HS-5 (cell line): ENCODE measurements around the gene IGF2R.
"Not testable (repeated sequence)": the region's sequence is repeated elsewhere in the genome, so short reads cannot be mapped to it uniquely, and the experiment has no call there.

ENCODE experiments used
- DNase-seq: peaks from one replicate; pipeline ENCODE4 v3.0.0-alpha.2; 2012; ENCODE audit warnings: low read depth

IGF2R gene

GRCh38 chr6:159998538-159998937 is 29.7 kb downstream of the IGF2R start:
- DNase-seq = no peak

GRCh38 chr6:159999240-159999671 is 30.4 kb downstream of the IGF2R start:
- no peak for DNase-seq

DNA sequence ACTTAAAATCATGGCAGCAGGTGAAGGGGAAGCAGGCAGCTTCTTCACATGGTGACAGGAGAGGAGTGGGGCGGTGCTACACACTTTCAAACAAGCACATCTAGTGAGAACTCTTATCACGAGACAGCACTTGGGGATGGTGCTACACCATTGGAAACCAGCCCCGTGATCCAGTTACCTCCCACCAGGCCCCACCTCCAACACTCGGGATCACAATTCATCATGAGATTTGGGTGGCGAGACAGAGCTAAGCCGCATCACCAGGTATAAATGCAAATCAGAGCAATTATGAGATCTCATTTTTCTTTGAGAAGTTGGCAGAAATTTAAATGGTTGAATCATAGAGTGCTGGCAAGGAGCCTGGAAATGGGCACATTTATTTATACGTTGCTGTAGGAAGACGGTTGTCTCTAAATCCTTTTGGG is 31.4 kb downstream of the IGF2R start:
- no peak for DNase-seq

DNA sequence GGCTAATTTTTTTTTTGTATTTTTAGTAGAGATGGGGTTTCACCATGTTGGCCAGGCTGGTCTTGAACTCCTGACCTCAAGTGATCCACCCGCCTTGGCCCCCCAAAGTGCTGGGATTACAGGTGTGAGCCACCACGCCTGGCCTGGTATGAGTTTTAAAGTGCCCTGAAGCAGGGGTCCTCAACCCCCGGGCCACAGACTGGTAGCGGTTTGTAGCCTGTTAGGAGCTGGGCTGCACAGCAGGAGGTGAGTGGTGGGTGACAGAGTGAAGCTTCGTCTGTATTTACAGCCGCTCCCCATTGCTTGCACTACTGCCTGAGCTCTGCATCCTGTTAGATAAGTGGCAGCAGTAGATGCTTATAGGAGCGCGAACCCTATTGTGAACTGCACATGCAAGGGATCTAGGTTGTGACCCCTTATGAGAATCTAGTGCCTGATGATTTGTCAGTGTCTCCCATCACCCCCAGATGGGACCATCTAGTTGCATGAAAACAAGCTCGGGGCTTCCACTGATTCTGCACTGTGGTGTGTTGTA is 32.1 kb downstream of the IGF2R start:
- not testable (repeated sequence) for DNase-seq

- no peak for DNase-seq
Measured at GRCh38 chr6:160002882-160003281, 34.0 kb downstream of the IGF2R start.

GRCh38 chr6:160004018-160004417 is 35.1 kb downstream of the IGF2R start:
- no peak for DNase-seq

GRCh38 chr6:160004419-160005175 is 35.7 kb downstream of the IGF2R start:
- no peak for DNase-seq

GRCh38 chr6:160005211-160005610 is 36.3 kb downstream of the IGF2R start:
- no peak for DNase-seq

GRCh38 chr6:160005861-160006540 is 37.1 kb downstream of the IGF2R start:
- no peak for DNase-seq

GRCh38 chr6:160007145-160007544 is 38.3 kb downstream of the IGF2R start:
- no peak for DNase-seq

- DNase-seq = no peak
Measured at GRCh38 chr6:160007611-160008010, 38.7 kb downstream of the IGF2R start.

DNA sequence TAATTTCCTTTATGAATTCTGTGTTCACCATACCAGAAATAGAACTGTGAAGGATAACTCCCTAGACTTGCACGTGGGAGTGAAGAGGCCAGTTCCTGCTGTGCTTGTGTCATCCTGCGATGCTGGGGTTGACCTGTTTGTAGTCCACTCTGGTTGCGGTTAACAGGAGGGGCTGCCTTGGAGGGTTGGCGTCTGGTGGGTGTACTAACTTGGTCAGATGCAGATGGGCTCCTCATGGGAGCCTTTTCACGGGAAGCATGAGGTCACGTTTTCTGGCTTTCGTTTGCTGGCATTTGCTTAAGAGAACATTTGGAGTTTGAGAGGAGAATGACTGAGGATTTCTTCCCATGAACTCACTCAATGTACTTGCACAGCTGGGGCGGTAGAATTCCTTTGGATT is 41.2 kb downstream of the IGF2R start:
- DNase-seq = no peak

GRCh38 chr6:160013987-160014868 is 45.3 kb downstream of the IGF2R start:
- DNase-seq = no peak

DNA sequence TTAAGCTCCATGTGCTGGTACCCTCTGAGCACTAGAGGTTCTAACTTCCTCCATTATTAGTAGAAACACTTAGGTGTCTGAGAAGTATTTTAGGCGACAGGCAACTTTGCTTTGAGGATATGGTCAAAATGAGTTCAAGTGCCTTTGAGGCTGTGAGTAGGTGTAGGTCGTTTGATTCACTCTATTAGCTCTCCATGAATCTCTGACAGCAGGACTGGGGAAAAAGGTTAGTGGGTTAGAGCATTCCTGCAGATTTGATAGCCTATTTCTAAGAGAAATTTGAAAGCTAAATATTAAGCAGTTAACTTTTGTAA is 45.9 kb downstream of the IGF2R start:
- no peak for DNase-seq

DNA sequence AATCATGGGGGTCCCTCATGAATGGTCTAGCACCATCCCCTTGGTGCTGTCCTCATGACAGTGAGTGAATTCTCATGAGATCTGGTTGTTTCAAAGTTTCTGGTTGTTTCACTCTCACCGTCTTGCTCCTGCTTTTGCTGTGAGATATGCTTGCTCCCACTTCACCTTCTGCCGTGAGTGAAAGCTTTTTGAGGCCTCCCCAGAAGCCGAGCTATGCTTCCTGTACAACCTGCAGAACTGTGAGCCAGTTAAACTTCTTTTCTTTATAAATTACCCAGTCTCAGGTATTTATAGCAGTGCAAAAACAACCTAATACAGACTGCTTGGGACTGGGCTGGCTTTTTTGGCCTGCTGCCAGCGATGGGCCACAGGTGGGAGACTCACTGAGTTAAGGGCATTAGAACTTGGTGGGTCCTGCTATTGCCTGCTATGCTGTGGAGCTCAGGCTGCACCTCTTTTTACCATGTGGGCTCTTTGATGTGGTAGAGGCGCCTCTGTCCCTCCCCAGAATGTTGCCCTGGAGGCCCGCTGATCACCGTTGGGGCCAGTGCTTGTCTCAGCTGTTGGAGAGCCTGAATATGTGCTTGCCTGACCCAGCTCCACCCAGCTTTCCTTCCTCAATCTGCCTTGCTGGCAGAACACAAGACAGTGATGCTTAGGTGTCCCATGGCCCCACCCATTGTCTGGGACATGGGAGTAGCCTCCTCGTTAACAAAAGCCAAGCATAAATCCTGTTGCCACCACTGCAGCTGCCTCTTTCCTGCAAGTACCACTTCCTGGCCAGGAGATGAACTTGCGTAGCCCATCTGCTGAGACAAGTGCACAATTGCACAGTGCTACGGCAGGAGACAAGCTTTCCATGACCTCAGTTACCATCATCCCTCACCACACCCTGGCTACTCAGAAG is 47.1 kb downstream of the IGF2R start:
- no peak for DNase-seq

DNA sequence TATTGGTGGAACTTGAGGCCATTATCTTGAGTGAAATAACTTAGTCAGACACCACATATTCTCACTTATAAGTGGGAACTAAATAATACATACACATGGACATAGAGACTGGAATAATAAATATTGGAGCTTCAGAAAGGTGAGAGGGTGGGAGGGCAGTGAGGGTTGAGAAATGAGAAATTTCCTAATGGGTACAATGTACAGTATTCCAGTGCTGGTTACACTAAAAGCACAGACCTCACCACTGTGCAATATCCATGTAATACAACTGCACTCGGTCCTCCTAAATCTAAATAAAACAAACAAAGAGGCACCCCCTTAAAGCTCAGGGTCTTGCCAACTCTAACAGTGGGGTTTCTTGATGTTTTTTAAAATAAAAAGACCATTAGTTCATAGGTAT is 53.2 kb downstream of the IGF2R start:
- no peak for DNase-seq

GRCh38 chr6:160022793-160023192 is 53.9 kb downstream of the IGF2R start:
- DNase-seq = no peak

DNA sequence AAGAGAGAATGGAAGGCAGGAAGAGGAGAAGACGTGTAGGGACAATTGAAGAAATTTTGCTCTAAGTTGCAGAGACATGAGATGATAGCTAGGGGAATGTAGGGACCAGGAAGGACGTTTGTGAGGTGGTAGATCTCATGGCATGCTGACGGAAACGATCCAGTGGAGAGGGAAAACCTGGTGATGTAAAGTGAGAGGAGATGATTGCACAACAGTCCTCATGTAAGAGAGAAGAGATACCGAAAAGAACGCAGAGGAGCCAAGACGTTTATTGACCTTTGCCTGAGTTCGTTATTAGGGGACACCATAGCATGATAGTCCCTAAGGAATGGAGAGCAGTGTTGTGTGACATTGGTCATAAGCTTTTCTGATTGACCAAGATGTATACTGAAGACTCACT is 55.3 kb downstream of the IGF2R start:
- no peak for DNase-seq

DNA sequence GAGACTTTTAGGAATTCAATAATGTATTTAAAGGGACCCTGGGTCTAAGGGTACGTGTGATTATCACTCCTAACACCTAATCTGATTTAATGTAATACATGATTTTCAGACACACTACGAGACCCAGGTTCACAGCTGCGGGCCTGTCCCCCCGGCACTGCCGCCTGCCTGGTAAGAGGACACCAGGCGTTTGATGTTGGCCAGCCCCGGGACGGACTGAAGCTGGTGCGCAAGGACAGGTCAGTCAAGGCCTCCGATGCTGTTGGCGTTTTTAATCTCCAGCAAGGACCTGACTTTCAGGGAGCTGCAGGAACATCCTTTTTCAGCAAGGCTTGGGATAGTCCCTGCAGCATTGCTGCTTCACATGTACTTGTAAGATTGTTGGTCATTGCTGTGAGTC is 58.2 kb downstream of the IGF2R start:
- no peak for DNase-seq

GRCh38 chr6:160027931-160028330 is 59.0 kb downstream of the IGF2R start:
- DNase-seq = no peak

GRCh38 chr6:160028487-160029275 is 59.8 kb downstream of the IGF2R start:
- no peak for DNase-seq
